ENCODE data around the gene CARTPT. TPM values are rescaled to one million over a fixed set of nuclear protein-coding genes. Genes with fewer than 3 reads are reported as not detected.

Gene CARTPT
- polyA plus RNA-seq, 3 donors = not detected

DNA sequence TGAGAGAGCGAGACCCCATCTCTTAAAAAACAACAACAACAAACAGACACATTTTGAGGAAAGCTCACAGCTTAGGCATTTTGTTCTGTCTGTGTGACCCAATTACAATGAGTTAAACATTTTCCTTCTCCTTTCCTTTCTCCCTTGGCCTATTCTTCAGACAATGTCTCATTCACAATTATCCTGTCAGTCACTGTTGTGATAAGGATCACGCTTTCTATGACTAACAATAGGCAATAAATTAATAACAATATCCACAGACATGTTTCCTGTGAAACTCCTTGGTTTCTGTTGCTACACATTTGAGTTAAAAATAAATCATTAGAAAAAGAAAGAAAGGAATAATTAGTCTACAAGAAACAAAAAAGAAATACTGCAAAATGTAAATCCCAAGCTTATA, 19.8 kb upstream of the CARTPT start:
- no peaks in the 10 kb centered on the region for H3K4me1 ChIP-seq (ENCODE audit: control insufficient read depth in 1 of 2, insufficient read depth in 2 of 2, low read length in 2 of 2)
- no peak overlapping the region for H3K4me3 ChIP-seq (replicated peaks in 1 of 3; ENCODE audit: low read depth in 2 of 3, low read length in 3 of 3)
- H3K79me2 ChIP-seq (ENCODE audit: insufficient read depth, low read length) = no peaks in the 10 kb centered on the region
- TF ChIP-seq, protein P1, sequence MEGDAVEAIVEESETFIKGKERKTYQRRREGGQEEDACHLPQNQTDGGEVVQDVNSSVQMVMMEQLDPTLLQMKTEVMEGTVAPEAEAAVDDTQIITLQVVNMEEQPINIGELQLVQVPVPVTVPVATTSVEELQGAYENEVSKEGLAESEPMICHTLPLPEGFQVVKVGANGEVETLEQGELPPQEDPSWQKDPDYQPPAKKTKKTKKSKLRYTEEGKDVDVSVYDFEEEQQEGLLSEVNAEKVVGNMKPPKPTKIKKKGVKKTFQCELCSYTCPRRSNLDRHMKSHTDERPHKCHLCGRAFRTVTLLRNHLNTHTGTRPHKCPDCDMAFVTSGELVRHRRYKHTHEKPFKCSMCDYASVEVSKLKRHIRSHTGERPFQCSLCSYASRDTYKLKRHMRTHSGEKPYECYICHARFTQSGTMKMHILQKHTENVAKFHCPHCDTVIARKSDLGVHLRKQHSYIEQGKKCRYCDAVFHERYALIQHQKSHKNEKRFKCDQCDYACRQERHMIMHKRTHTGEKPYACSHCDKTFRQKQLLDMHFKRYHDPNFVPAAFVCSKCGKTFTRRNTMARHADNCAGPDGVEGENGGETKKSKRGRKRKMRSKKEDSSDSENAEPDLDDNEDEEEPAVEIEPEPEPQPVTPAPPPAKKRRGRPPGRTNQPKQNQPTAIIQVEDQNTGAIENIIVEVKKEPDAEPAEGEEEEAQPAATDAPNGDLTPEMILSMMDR (IDR thresholded peaks at IDR 0.05) = no peak
- H3K4me3 Mint-ChIP-seq = no peak overlapping the region
- intact Hi-C loops (cut with micrococcal nuclease) = no loop called here
- H3K4me2 ChIP-seq (replicated peaks; ENCODE audit: extremely low read depth, low read length, poor library complexity, severe bottlenecking) = no peak overlapping the region
- H3K27ac Mint-ChIP-seq = no peak overlapping the region
- 60% methylated on average over 1 of the region's 2 CpGs for WGBS (ENCODE audit: insufficient coverage)
- H3K9ac ChIP-seq (ENCODE audit: insufficient read depth, low read length, poor library complexity, severe bottlenecking) = no peak overlapping the region
- peaks cover 6% of the 10 kb centered on the region for H3K4me1 Mint-ChIP-seq
- H3K36me3 Mint-ChIP-seq = no peaks in the 10 kb centered on the region
- no peaks in the 10 kb centered on the region for H3K36me3 ChIP-seq (replicated peaks in 1 of 2; ENCODE audit: control insufficient read depth in 1 of 2, insufficient read depth in 2 of 2, low read length in 2 of 2)
- DNase-seq = no peak
- H3K27ac ChIP-seq (ENCODE audit: low read depth in 1 of 2, low read length in 2 of 2) = no peak overlapping the region
- H2AFZ ChIP-seq (ENCODE audit: insufficient read depth, low read depth, low read length, poor library complexity, severe bottlenecking) = no peak overlapping the region
- H4K20me1 ChIP-seq (ENCODE audit: insufficient read depth, low read length) = no peaks in the 10 kb centered on the region
- peaks cover 0 to 6% of the 10 kb centered on the region in 2 donors for H3K9me3 ChIP-seq (replicated peaks in 1 of 2; ENCODE audit: control insufficient read depth in 1 of 2, insufficient read depth in 1 of 2, low read length in 2 of 2)
- peaks cover 2 to 11% (median 4%) of the 10 kb centered on the region in 7 donors for H3K9me3 Mint-ChIP-seq
- H3K27me3 Mint-ChIP-seq (ENCODE audit: low read depth in 3 of 3) = peaks cover 0 to 11% (median 3%) of the 10 kb centered on the region in 3 donors
- H3K27me3 ChIP-seq (ENCODE audit: control insufficient read depth in 2 of 2, insufficient read depth in 2 of 2, low read length in 2 of 2) = no peaks in the 10 kb centered on the region

DNA sequence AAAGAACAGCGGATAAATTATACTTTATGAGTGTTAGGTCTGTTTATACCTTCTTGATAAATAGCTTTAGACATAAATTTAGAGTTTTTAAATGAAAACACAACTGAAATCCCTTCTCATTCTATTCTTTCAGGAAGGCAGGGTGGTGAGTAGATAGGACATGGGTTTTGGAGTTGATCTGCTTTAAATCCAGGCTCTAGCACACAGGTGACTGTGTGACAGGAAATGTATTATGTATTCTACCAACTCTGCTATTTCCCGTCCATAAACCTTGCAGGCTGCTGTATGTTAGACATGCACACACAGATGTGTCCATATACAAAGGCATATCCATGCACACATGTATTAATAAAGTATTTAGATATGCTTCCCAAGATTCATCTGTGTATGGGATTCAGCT, 19.3 kb upstream of the CARTPT start:
- Mint-ChIP-seq H3K27ac (no peak overlapping the region), H3K4me3 (no peak overlapping the region), H3K36me3 (no peaks in the 10 kb centered on the region), H3K27me3 (ENCODE audit: low read depth in 3 of 3) (peaks cover 2 to 9% (median 3%) of the 10 kb centered on the region in 3 donors), H3K9me3 (peaks cover 2 to 11% (median 4%) of the 10 kb centered on the region in 7 donors), H3K4me1 (peaks cover 6% of the 10 kb centered on the region)
- H3K27ac ChIP-seq (ENCODE audit: low read depth in 1 of 2, low read length in 2 of 2) = no peak overlapping the region
- H3K9me3 ChIP-seq (replicated peaks in 1 of 2; ENCODE audit: control insufficient read depth in 1 of 2, insufficient read depth in 1 of 2, low read length in 2 of 2) = peaks cover 0 to 6% of the 10 kb centered on the region in 2 donors
- H3K36me3 ChIP-seq (replicated peaks in 1 of 2; ENCODE audit: control insufficient read depth in 1 of 2, insufficient read depth in 2 of 2, low read length in 2 of 2) = no peaks in the 10 kb centered on the region
- no peaks in the 10 kb centered on the region for H3K27me3 ChIP-seq (ENCODE audit: control insufficient read depth in 2 of 2, insufficient read depth in 2 of 2, low read length in 2 of 2)
- H3K79me2 ChIP-seq (ENCODE audit: insufficient read depth, low read length) = no peaks in the 10 kb centered on the region
- TF ChIP-seq, protein P1 (IDR thresholded peaks at IDR 0.05) = no peak
- intact Hi-C loops (cut with micrococcal nuclease) = no loop called here
- H2AFZ ChIP-seq (ENCODE audit: insufficient read depth, low read depth, low read length, poor library complexity, severe bottlenecking) = no peak overlapping the region
- no peak overlapping the region for H3K4me2 ChIP-seq (replicated peaks; ENCODE audit: extremely low read depth, low read length, poor library complexity, severe bottlenecking)
- WGBS (ENCODE audit: insufficient coverage) = no CpG with 5 or more reads among the region's 2 CpGs
- no peaks in the 10 kb centered on the region for H3K4me1 ChIP-seq (ENCODE audit: control insufficient read depth in 1 of 2, insufficient read depth in 2 of 2, low read length in 2 of 2)
- H3K4me3 ChIP-seq (replicated peaks in 1 of 3; ENCODE audit: low read depth in 2 of 3, low read length in 3 of 3) = no peak overlapping the region
- no peak overlapping the region for H3K9ac ChIP-seq (ENCODE audit: insufficient read depth, low read length, poor library complexity, severe bottlenecking)
- DNase-seq = no peak
- no peaks in the 10 kb centered on the region for H4K20me1 ChIP-seq (ENCODE audit: insufficient read depth, low read length)

Measured in CD14-positive monocyte (primary cell).